SJCRH30 (cell line): ENCODE data around the gene TRIM71. TPM values are rescaled to one million over a fixed set of nuclear protein-coding genes. Genes with fewer than 3 reads are reported as not detected.

ENCODE experiments used
- DNase-seq, 2 experiments: peaks; one replicate each; pipeline ENCODE4 v3.0.0-alpha.2; 2015 to 2020
- H3K27ac ChIP-seq: fragments of 250-450 bp; sonication (Bioruptor Pico); 2 replicates; pipeline ENCODE4 v1.5.1; 2020; ENCODE audit warnings: mild to moderate bottlenecking, moderate library complexity
- H3K27me3 ChIP-seq: fragments of 250-450 bp; sonication (Bioruptor Pico); 2 replicates; pipeline ENCODE4 v1.5.1; 2020; ENCODE audit warnings: mild to moderate bottlenecking, moderate library complexity
- H3K36me3 ChIP-seq: fragments of 250-450 bp; sonication (Bioruptor Pico); 2 replicates; pipeline ENCODE4 v1.5.1; 2020; ENCODE audit warnings: mild to moderate bottlenecking, moderate library complexity
- H3K4me1 ChIP-seq: fragments of 250-450 bp; sonication (Bioruptor Pico); 2 replicates; pipeline ENCODE4 v1.5.1; 2020; ENCODE audit warnings: mild to moderate bottlenecking, moderate library complexity
- H3K4me3 ChIP-seq: fragments of 250-450 bp; sonication (Bioruptor Pico); 2 replicates; pipeline ENCODE4 v1.5.1; 2020; ENCODE audit warnings: mild to moderate bottlenecking, moderate library complexity
- H3K9me3 ChIP-seq: fragments of 250-450 bp; sonication (Bioruptor Pico); replicated peaks from 2 replicates; pipeline ENCODE4 v1.5.1; 2020; ENCODE audit warnings: mild to moderate bottlenecking, moderate library complexity
- total RNA-seq: library from RNA; depleted of rRNA; stranded (reverse); fragments of >200 nt; shearing (Covaris generic); gene quantifications from 2 replicates; pipeline ENCODE4 v1.2.3, GENCODE V29; 2014

TRIM71 gene
- total RNA-seq, 1 experiment from 2014 or later = not detected

- no peak for DNase-seq
- no peaks in the 10 kb centered on the region for H3K4me1 ChIP-seq
- H3K36me3 ChIP-seq = no peaks in the 10 kb centered on the region
- H3K4me3 ChIP-seq = no peak overlapping the region
- no peaks in the 10 kb centered on the region for H3K9me3 ChIP-seq
- H3K27me3 ChIP-seq = no peaks in the 10 kb centered on the region
- no peak overlapping the region for H3K27ac ChIP-seq
These were observed 43.9 kb downstream of the TRIM71 start for GRCh38 chr3:32861681-32862080.

- Histone ChIP-seq H3K4me3 (no peak overlapping the region), H3K4me1 (no peaks in the 10 kb centered on the region), H3K36me3 (no peaks in the 10 kb centered on the region), H3K9me3 (no peaks in the 10 kb centered on the region), H3K27ac (no peak overlapping the region), H3K27me3 (no peaks in the 10 kb centered on the region)
- DNase-seq = no peak
These were observed 44.6 kb downstream of the TRIM71 start for GRCh38 chr3:32862247-32862935.

- Histone ChIP-seq H3K36me3 (no peaks in the 10 kb centered on the region), H3K9me3 (no peaks in the 10 kb centered on the region), H3K27me3 (no peaks in the 10 kb centered on the region), H3K27ac (no peak overlapping the region), H3K4me3 (no peak overlapping the region), H3K4me1 (no peaks in the 10 kb centered on the region)
- no peak for DNase-seq
These were observed 45.2 kb downstream of the TRIM71 start for GRCh38 chr3:32862936-32863487.

GRCh38 chr3:32865383-32865782 lies 47.6 kb downstream of the TRIM71 start:
- Histone ChIP-seq H3K36me3 (no peaks in the 10 kb centered on the region), H3K9me3 (no peaks in the 10 kb centered on the region), H3K4me1 (no peaks in the 10 kb centered on the region), H3K4me3 (no peak overlapping the region), H3K27ac (no peak overlapping the region), H3K27me3 (no peaks in the 10 kb centered on the region)
- DNase-seq = no peak

- DNase-seq = no peak
- Histone ChIP-seq H3K36me3 (no peaks in the 10 kb centered on the region), H3K27me3 (no peaks in the 10 kb centered on the region), H3K4me3 (no peak overlapping the region), H3K9me3 (no peaks in the 10 kb centered on the region), H3K4me1 (no peaks in the 10 kb centered on the region), H3K27ac (no peak overlapping the region)
These were observed 48.7 kb downstream of the TRIM71 start for GRCh38 chr3:32866533-32866932.

GRCh38 chr3:32867954-32868353 lies 50.2 kb downstream of the TRIM71 start:
- Histone ChIP-seq H3K36me3 (no peaks in the 10 kb centered on the region), H3K27ac (no peak overlapping the region), H3K9me3 (no peaks in the 10 kb centered on the region), H3K27me3 (no peaks in the 10 kb centered on the region), H3K4me3 (no peak overlapping the region), H3K4me1 (no peaks in the 10 kb centered on the region)
- no peak for DNase-seq

GRCh38 chr3:32868719-32869512 lies 51.1 kb downstream of the TRIM71 start:
- Histone ChIP-seq H3K27me3 (no peaks in the 10 kb centered on the region), H3K4me3 (no peak overlapping the region), H3K27ac (no peak overlapping the region), H3K9me3 (no peaks in the 10 kb centered on the region), H3K4me1 (no peaks in the 10 kb centered on the region), H3K36me3 (no peaks in the 10 kb centered on the region)
- DNase-seq = no peak

GRCh38 chr3:32869513-32870047 lies 51.8 kb downstream of the TRIM71 start:
- Histone ChIP-seq H3K4me3 (no peak overlapping the region), H3K36me3 (no peaks in the 10 kb centered on the region), H3K27ac (no peak overlapping the region), H3K4me1 (no peaks in the 10 kb centered on the region), H3K27me3 (no peaks in the 10 kb centered on the region), H3K9me3 (no peaks in the 10 kb centered on the region)
- DNase-seq = peak; percentile 18 to 24

- DNase-seq = peak in 1 of 2 experiments; percentile 12
- no peak overlapping the region for H3K4me3 ChIP-seq
- H3K36me3 ChIP-seq = no peaks in the 10 kb centered on the region
- H3K4me1 ChIP-seq = no peaks in the 10 kb centered on the region
- no peak overlapping the region for H3K27ac ChIP-seq
- H3K27me3 ChIP-seq = no peaks in the 10 kb centered on the region
- H3K9me3 ChIP-seq = no peaks in the 10 kb centered on the region
These were observed 52.7 kb downstream of the TRIM71 start for GRCh38 chr3:32870373-32871095.

GRCh38 chr3:32871273-32871672 lies 53.5 kb downstream of the TRIM71 start:
- Histone ChIP-seq H3K27ac (no peak overlapping the region), H3K4me1 (no peaks in the 10 kb centered on the region), H3K27me3 (no peaks in the 10 kb centered on the region), H3K36me3 (no peaks in the 10 kb centered on the region), H3K4me3 (no peak overlapping the region), H3K9me3 (no peaks in the 10 kb centered on the region)
- DNase-seq = no peak

- H3K4me3 ChIP-seq = no peak overlapping the region
- no peaks in the 10 kb centered on the region for H3K9me3 ChIP-seq
- H3K27ac ChIP-seq = no peak overlapping the region
- no peaks in the 10 kb centered on the region for H3K36me3 ChIP-seq
- no peak for DNase-seq
- H3K27me3 ChIP-seq = no peaks in the 10 kb centered on the region
- H3K4me1 ChIP-seq = no peaks in the 10 kb centered on the region
These were observed 54.9 kb downstream of the TRIM71 start for GRCh38 chr3:32872487-32873382.

- Histone ChIP-seq H3K9me3 (no peaks in the 10 kb centered on the region), H3K27ac (no peak overlapping the region), H3K4me3 (no peak overlapping the region)
These were observed 55.8 kb downstream of the TRIM71 start for GRCh38 chr3:32873531-32874130.

GRCh38 chr3:32876920-32877319 lies 59.1 kb downstream of the TRIM71 start:
- no peak for DNase-seq
- Histone ChIP-seq H3K27ac (no peak overlapping the region), H3K4me1 (no peaks in the 10 kb centered on the region), H3K9me3 (no peaks in the 10 kb centered on the region), H3K27me3 (no peaks in the 10 kb centered on the region), H3K4me3 (no peak overlapping the region), H3K36me3 (no peaks in the 10 kb centered on the region)

More at GRCh38 chr3:32873531-32874130, 55.8 kb downstream of the TRIM71 start:
- Histone ChIP-seq H3K4me1 (no peaks in the 10 kb centered on the region), H3K27me3 (no peaks in the 10 kb centered on the region), H3K36me3 (no peaks in the 10 kb centered on the region)
- DNase-seq = no peak
